ENCODE data around the gene APOD.

DNA sequence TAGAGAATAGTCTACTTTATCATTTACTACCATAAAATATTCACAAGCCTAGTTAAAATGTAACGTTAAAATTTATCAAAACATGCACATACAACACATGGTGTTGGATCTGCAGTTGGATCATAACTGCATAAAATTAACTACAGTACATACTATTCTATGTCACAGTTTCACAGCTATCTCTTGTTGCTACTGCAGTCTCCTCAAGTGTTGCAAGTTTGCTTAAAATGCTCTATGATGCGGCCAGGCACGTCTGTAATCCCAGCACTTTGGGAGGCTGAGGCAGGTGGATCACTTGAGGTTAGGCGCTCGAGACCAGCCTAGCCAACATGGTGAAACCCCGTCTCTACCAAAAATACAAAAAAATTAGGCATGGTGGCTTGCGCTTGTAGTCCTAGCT is 50.9 kb downstream of the APOD start:
- TF ChIP-seq POLR2A (IDR thresholded peaks at IDR 0.05): no peak
- TF ChIP-seq, protein P1, sequence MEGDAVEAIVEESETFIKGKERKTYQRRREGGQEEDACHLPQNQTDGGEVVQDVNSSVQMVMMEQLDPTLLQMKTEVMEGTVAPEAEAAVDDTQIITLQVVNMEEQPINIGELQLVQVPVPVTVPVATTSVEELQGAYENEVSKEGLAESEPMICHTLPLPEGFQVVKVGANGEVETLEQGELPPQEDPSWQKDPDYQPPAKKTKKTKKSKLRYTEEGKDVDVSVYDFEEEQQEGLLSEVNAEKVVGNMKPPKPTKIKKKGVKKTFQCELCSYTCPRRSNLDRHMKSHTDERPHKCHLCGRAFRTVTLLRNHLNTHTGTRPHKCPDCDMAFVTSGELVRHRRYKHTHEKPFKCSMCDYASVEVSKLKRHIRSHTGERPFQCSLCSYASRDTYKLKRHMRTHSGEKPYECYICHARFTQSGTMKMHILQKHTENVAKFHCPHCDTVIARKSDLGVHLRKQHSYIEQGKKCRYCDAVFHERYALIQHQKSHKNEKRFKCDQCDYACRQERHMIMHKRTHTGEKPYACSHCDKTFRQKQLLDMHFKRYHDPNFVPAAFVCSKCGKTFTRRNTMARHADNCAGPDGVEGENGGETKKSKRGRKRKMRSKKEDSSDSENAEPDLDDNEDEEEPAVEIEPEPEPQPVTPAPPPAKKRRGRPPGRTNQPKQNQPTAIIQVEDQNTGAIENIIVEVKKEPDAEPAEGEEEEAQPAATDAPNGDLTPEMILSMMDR (IDR thresholded peaks at IDR 0.05): no peak
